ENCODE data around the gene STARD10.

Gene STARD10

GRCh38 chr11:72779495-72780128, 14.2 kb downstream of the STARD10 start:
- no peak for DNase-seq

GRCh38 chr11:72778535-72779494, 15.0 kb downstream of the STARD10 start:
- DNase-seq, result no peak

GRCh38 chr11:72777755-72778278, 16.0 kb downstream of the STARD10 start:
- no peak for DNase-seq

- no peak for DNase-seq
Observed at GRCh38 chr11:72776844-72777754, 16.7 kb downstream of the STARD10 start.

- DNase-seq, result no peak
Observed at GRCh38 chr11:72776117-72776843, 17.6 kb downstream of the STARD10 start.

- no peak for DNase-seq
Observed at GRCh38 chr11:72775288-72776110, 18.3 kb downstream of the STARD10 start.

GRCh38 chr11:72774499-72774898, 19.3 kb downstream of the STARD10 start:
- DNase-seq, result no peak

GRCh38 chr11:72773696-72774095, 20.2 kb downstream of the STARD10 start:
- DNase-seq, result no peak

- DNase-seq, result no peak
Observed at GRCh38 chr11:72773291-72773690, 20.6 kb downstream of the STARD10 start.

- DNase-seq, result no peak
Observed at GRCh38 chr11:72772059-72772458, 21.8 kb downstream of the STARD10 start.

- no peak for DNase-seq
Observed at GRCh38 chr11:72771507-72771906, 22.3 kb downstream of the STARD10 start.

GRCh38 chr11:72770799-72771198, 23.0 kb downstream of the STARD10 start:
- no peak for DNase-seq

- no peak for DNase-seq
Observed at GRCh38 chr11:72769680-72770079, 24.2 kb downstream of the STARD10 start.

- no peak for DNase-seq
Observed at GRCh38 chr11:72768581-72768980, 25.3 kb downstream of the STARD10 start.

GRCh38 chr11:72767203-72768062, 26.4 kb downstream of the STARD10 start:
- DNase-seq, result no peak

GRCh38 chr11:72766152-72766902, 27.5 kb downstream of the STARD10 start:
- DNase-seq, result no peak

GRCh38 chr11:72764503-72764902, 29.3 kb downstream of the STARD10 start:
- no peak for DNase-seq

GRCh38 chr11:72763823-72764222, 30.0 kb downstream of the STARD10 start:
- DNase-seq, result no peak

- no peak for DNase-seq
Observed at GRCh38 chr11:72762641-72763304, 31.1 kb downstream of the STARD10 start.
